Testis (tissue), 3 donors: ENCODE data around the gene STK17B. TPM values are rescaled to one million over a fixed set of nuclear protein-coding genes. Genes with fewer than 3 reads are reported as not detected.

ENCODE experiments used
- DNase-seq: peaks from one replicate; pipeline ENCODE4 v3.0.0-alpha.2; 2019
- H3K27ac ChIP-seq, 2 donors: fragments of 200-600 bp; sonication (generic); one replicate each; pipeline ENCODE4 v1.5.1; 2019
- H3K27me3 ChIP-seq: fragments of 200-600 bp; sonication (generic); one replicate; pipeline ENCODE4 v1.5.1; 2019
- H3K36me3 ChIP-seq: fragments of 200-600 bp; sonication (generic); one replicate; pipeline ENCODE4 v1.5.1; 2017; ENCODE audit warnings: low read depth; ENCODE audit errors: missing control alignments
- H3K4me1 ChIP-seq: fragments of 200-600 bp; sonication (generic); one replicate; pipeline ENCODE4 v1.5.1; 2019
- H3K4me3 ChIP-seq, 2 donors: fragments of 200-600 bp; sonication (generic); one replicate each; pipeline ENCODE4 v1.5.1; 2017 to 2019
- H3K9me3 ChIP-seq: fragments of 200-600 bp; sonication (generic); one replicate; pipeline ENCODE4 v1.5.1; 2017
- CTCF ChIP-seq, 3 experiments: fragments of 450-650 bp in 2 of 3; fragments of 200-600 bp in 1 of 3; sonication (generic) in 1 of 3; IDR thresholded peaks; one replicate each; pipeline ENCODE4 v1.5.1; 2016 to 2019; ENCODE audit warnings: antibody characterized with exemption in 3 of 3, mild to moderate bottlenecking in 2 of 3, moderate library complexity in 1 of 3
- POLR2A ChIP-seq: fragments of 450-650 bp; IDR thresholded peaks from one replicate; pipeline ENCODE4 v1.6.1; 2017; ENCODE audit warnings: antibody characterized with exemption, mild to moderate bottlenecking, moderate library complexity
- WGBS, 2 donors: methylation state at CpG; one replicate each; pipeline ENCODE4 v1.1.5; 2018; 5-methylcytosine and 5-hydroxymethylcytosine counted together
- intact Hi-C: fragments of 100-400 bp; cut with DNase I; formaldehyde crosslinking; loops from one replicate; pipeline ENCODE4 v1.15.1; 2023; ENCODE audit warnings: low total_unique reads
- polyA plus RNA-seq: library from polyadenylated mRNA; stranded (reverse); fragments of 350-450 nt; fragmentation: Illumina TruSeq; extraction: RNeasy Lipid Tissue Mini Kit (QIAGEN cat#74804); gene quantifications from one replicate; pipeline ENCODE4 v1.2.3, GENCODE V29; 2014; ENCODE audit warnings: low read depth, low replicate concordance; ENCODE audit not compliant: insufficient read depth
- total RNA-seq, 2 donors: library from RNA; depleted of rRNA; stranded (reverse); fragments of >200 nt; gene quantifications; one replicate each; pipeline ENCODE4 v1.2.3, GENCODE V29; 2016

The STK17B gene
- total and polyA plus RNA-seq, 3 donors from 2014 or later: 10.4 to 18.1 (median 10.6) TPM

DNA sequence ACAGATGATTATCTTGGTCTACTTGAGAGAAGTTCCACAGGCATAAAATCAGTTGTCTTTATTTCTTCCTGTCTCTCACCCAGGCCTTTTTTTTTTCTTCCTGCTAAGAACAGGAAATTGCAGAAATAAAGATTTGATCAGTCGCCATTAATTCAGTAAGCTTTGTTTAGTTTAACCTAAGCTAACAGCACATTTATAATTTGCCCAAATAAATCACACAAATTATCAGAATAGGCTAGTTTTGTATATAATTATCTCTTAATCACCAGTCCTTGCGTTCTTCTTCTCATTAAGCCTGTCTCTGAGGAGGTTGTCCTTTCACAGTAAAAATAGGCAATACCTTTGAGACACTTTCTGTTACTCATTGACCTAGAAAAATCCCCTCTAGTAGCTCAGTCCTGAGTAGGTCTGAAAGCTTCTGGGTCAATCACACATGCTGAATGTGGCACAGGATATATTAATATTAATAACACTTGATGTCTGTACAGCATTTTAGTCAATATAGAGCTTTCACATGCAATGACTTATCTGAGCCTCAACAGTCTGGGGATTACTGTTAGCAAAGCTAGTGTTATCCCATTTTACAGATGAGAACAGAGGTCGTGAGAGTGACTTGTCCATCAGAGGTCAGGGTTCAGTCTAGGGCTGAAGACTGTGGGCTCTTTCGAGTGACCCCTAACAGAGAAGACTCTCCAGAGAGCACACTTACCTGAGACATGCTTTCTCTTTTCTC, 11.2 kb upstream of the STK17B start:
- DNase-seq: no peak
- Histone ChIP-seq H3K27me3 (no peaks in the 10 kb centered on the region), H3K9me3 (no peaks in the 10 kb centered on the region), H3K36me3 (no peaks in the 10 kb centered on the region), H3K27ac (no peak overlapping the region), H3K4me1 (no peaks in the 10 kb centered on the region), H3K4me3 (no peak overlapping the region)
- intact Hi-C loops: no loop called here
- WGBS, 2 donors: 78 to 79% methylated on average over 4 of the region's 4 CpGs
- TF ChIP-seq CTCF (IDR thresholded peaks at IDR 0.05) (no peak), POLR2A (no peak)

DNA sequence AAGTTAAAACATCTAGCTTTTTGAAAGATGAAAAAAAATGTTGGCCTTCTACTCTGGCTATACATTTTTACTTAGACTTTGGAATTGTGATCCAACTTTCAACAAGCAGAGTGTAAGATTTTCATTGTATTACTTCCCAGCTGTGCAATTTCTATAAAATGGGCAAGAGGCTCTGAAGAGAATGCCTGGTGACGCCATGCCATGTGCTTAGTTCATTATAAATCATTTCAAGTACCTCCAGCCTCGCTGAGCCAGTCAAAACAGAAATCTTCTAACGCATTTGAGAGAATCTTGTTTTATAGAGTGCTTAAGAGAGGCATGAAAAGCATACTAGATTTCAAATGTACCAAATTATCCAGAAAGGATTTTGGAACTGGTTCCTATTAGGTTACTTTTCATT, 10.1 kb upstream of the STK17B start:
- no peak overlapping the region for H3K4me3 ChIP-seq
- intact Hi-C loops: no loop called here
- 87 to 89% methylated on average over 3 of the region's 3 CpGs for WGBS, 2 donors
- no peak for TF ChIP-seq POLR2A
- TF ChIP-seq CTCF (IDR thresholded peaks at IDR 0.05): no peak
- H3K9me3 ChIP-seq: no peaks in the 10 kb centered on the region
- H3K4me1 ChIP-seq: no peaks in the 10 kb centered on the region
- no peak overlapping the region for H3K27ac ChIP-seq
- no peak for DNase-seq
- no peaks in the 10 kb centered on the region for H3K27me3 ChIP-seq
- H3K36me3 ChIP-seq: no peaks in the 10 kb centered on the region

- Histone ChIP-seq H3K4me3 (no peak overlapping the region), H3K27me3 (no peaks in the 10 kb centered on the region), H3K9me3 (no peaks in the 10 kb centered on the region), H3K4me1 (no peaks in the 10 kb centered on the region), H3K27ac (no peak overlapping the region), H3K36me3 (no peaks in the 10 kb centered on the region)
- no peak for TF ChIP-seq POLR2A
- intact Hi-C loops: no loop called here
- DNase-seq: no peak
- WGBS, 2 donors: 80 to 82% methylated on average over 2 of the region's 2 CpGs
Measured at GRCh38 chr2:196177124-196177523, 5.7 kb upstream of the STK17B start.

DNA sequence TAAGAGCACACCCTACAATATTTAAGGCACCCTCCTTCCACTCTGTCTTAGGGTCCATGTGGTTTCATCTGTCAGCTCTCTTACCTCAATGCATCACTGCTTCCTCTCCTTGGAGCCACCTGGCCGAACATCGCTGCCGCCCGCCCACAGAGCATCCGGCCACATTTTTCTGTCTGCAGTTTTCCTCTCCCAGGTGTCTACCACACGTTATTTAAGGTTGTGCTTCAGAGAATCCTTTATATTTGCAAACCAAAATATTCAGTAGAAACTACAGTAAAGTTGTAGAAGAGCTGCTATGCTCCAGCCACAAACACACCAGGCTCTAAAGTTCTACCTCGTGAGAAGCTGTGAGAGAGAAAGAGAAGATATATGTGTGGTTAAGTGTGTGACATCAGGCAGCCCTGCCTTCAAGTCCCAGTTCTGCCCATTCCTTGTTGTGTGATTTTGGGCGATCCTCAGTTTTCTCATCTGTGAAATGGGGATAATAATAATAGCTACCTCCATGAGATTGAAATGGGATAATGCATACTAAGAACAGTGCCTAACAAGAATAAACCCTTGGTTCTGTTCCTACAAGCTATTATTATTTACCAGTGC, 4.9 kb upstream of the STK17B start:
- WGBS, 2 donors: 88 to 89% methylated on average over 8 of the region's 8 CpGs
- H3K27me3 ChIP-seq: no peaks in the 10 kb centered on the region
- H3K27ac ChIP-seq: no peak overlapping the region
- no peak overlapping the region for H3K4me3 ChIP-seq
- intact Hi-C loops: no loop called here
- H3K9me3 ChIP-seq: no peaks in the 10 kb centered on the region
- no peak for DNase-seq
- H3K4me1 ChIP-seq: no peaks in the 10 kb centered on the region
- no peaks in the 10 kb centered on the region for H3K36me3 ChIP-seq
- no peak for TF ChIP-seq POLR2A
- TF ChIP-seq CTCF (IDR thresholded peaks at IDR 0.05): no peak

DNA sequence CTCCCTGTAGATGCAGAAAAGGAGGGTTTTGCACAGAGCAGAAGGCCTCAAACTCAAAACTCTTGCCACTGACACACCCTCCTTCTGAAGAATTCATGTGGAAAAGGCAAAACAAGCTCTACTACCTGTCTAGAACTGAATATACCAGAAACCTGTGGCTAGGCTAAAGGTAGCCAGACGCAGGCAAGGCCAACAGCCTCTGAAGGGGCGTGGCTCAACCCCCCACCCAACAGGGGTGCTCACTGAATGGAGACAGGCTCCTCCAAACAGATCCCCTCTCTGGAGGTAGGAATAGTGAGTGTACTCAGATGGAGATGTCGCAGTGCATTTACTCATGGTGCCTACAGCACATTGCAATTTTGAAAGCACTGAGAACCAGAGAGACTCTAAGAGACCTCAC, 3.0 kb upstream of the STK17B start:
- intact Hi-C loops: no loop called here
- Histone ChIP-seq H3K9me3 (no peaks in the 10 kb centered on the region), H3K4me3 (no peak overlapping the region), H3K4me1 (no peaks in the 10 kb centered on the region), H3K27me3 (no peaks in the 10 kb centered on the region), H3K36me3 (no peaks in the 10 kb centered on the region), H3K27ac (no peak overlapping the region)
- no peak for TF ChIP-seq CTCF (IDR thresholded peaks at IDR 0.05)
- no peak for TF ChIP-seq POLR2A
- 97 to 98% methylated on average over 3 of the region's 3 CpGs for WGBS, 2 donors
- DNase-seq: no peak
